H1 (cell line): Measurements from ENCODE around the gene CTU1. TPM values are rescaled to one million over a fixed set of nuclear protein-coding genes. Genes with fewer than 3 reads are reported as not detected.

ENCODE experiments used
- CTCF ChIA-PET: fragments of 300-600 bp; sonication (Branson Sonifier 250); formaldehyde crosslinking; loops from one replicate; lab custom pipeline; 2021; ENCODE audit not compliant: partially characterized antibody; lab: Charles Lee
- POLR2A ChIA-PET: fragments of 300-600 bp; sonication (Branson Sonifier 250); formaldehyde crosslinking; loops from one replicate; lab custom pipeline; 2021; ENCODE audit warnings: inconsistent platforms; ENCODE audit not compliant: partially characterized antibody; lab: Charles Lee
- DNase-seq, 2 experiments: peaks; one replicate each; pipeline versions ENCODE4 v3.0.0 to v3.0.0-alpha.2; 2010 to 2022; ENCODE audit warnings: low spot score in 2 of 2, low read depth in 1 of 2, mixed read lengths in 1 of 2
- FAIRE-seq: peaks from 2 replicates; lab custom pipeline; 2011; peaks lifted over from hg19 to GRCh38; lab: Jason Lieb, UNC
- H2AFZ ChIP-seq: 2 replicates; pipeline ENCODE4 v1.8.1; 2012; ENCODE audit warnings: low read length, inconsistent platforms
- H2AK5ac ChIP-seq: 2 replicates; pipeline ENCODE4 v1.6.1; 2013; ENCODE audit warnings: low read depth, low read length
- H2BK120ac ChIP-seq: replicated peaks from 2 replicates; pipeline ENCODE3; 2013; ENCODE audit warnings: low read depth, low read length, inconsistent platforms
- H2BK12ac ChIP-seq: 2 replicates; pipeline ENCODE4 v1.6.1; 2013; ENCODE audit warnings: low read depth, low read length
- H2BK15ac ChIP-seq: 2 replicates; pipeline ENCODE4 v1.6.1; 2013; ENCODE audit warnings: low read length
- H2BK20ac ChIP-seq: 2 replicates; pipeline ENCODE4 v1.6.1; 2013; ENCODE audit warnings: low read length
- H2BK5ac ChIP-seq: 2 replicates; pipeline ENCODE4 v1.6.1; 2013; ENCODE audit warnings: low read depth, low read length
- H3K14ac ChIP-seq: 2 replicates; pipeline ENCODE4 v1.6.1; 2013; ENCODE audit warnings: inconsistent platforms; ENCODE audit not compliant: insufficient read length
- H3K18ac ChIP-seq: 2 replicates; pipeline ENCODE4 v1.6.1; 2013; ENCODE audit warnings: low read length; ENCODE audit errors: extremely low read depth
- H3K23ac ChIP-seq: 2 replicates; pipeline ENCODE4 v1.6.1; 2013; ENCODE audit warnings: inconsistent platforms; ENCODE audit not compliant: insufficient read length
- H3K23me2 ChIP-seq: 2 replicates; pipeline ENCODE4 v1.6.1; 2013; ENCODE audit warnings: low read depth, low read length
- H3K27ac ChIP-seq: 2 replicates; pipeline ENCODE4 v1.6.1; 2011; ENCODE audit warnings: low read depth, low read length, inconsistent platforms
- H3K27me3 ChIP-seq, 4 experiments: replicated peaks in 1 of 4; 1 replicate in 1 of 4; 2 replicates in 3 of 4; pipeline versions ENCODE4 v1.6.1 to v1.8.1; 2011 to 2013; ENCODE audit warnings: low read length in 3 of 4, mild to moderate bottlenecking in 3 of 4, inconsistent platforms in 2 of 4, mixed read lengths in 2 of 4, moderate library complexity in 1 of 4; ENCODE audit not compliant: control insufficient read depth in 3 of 4, insufficient read depth in 3 of 4; ENCODE audit errors: extremely low read depth in 1 of 4
- H3K36me3 ChIP-seq, 4 experiments: 2 replicates each; pipeline versions ENCODE4 v1.6.1 to v1.8.1; 2011 to 2013; ENCODE audit warnings: mild to moderate bottlenecking in 4 of 4, low read length in 3 of 4, moderate library complexity in 2 of 4, control low read depth in 1 of 4, inconsistent platforms in 1 of 4; ENCODE audit not compliant: insufficient read depth in 4 of 4, control insufficient read depth in 2 of 4
- H3K4ac ChIP-seq: replicated peaks from 2 replicates; pipeline ENCODE3; 2013; ENCODE audit warnings: low read length, low read depth, mixed read lengths, inconsistent platforms; ENCODE audit not compliant: insufficient read length
- H3K4me1 ChIP-seq, 4 experiments: replicated peaks in 1 of 4; 1 replicate in 1 of 4; 2 replicates in 3 of 4; pipeline versions ENCODE4 v1.6.1 to v1.8.1; 2011 to 2013; ENCODE audit warnings: low read length in 3 of 4, inconsistent platforms in 2 of 4, mixed read lengths in 1 of 4; ENCODE audit not compliant: insufficient read depth in 4 of 4, control insufficient read depth in 3 of 4
- H3K4me2 ChIP-seq, 2 experiments: 2 replicates each; pipeline versions ENCODE4 v1.6.1 to v1.8.1; 2011 to 2013; ENCODE audit warnings: low read depth in 2 of 2, low read length in 2 of 2, control low read depth in 1 of 2, inconsistent platforms in 1 of 2, mild to moderate bottlenecking in 1 of 2; ENCODE audit not compliant: insufficient read depth in 1 of 2
- H3K4me3 ChIP-seq, 4 experiments: fragments of 200-600, 300-600 bp in 1 of 4; sonication (generic), shearing (Covaris generic), sonication (Bioruptor Twin) in 1 of 4; 2 replicates each; pipeline versions ENCODE4 v1.5.1 to v1.8.1; 2011 to 2016; ENCODE audit warnings: low read length in 4 of 4, low read depth in 3 of 4, control low read depth in 2 of 4, inconsistent platforms in 2 of 4, mild to moderate bottlenecking in 2 of 4, mixed read lengths in 1 of 4, moderate library complexity in 1 of 4; ENCODE audit not compliant: insufficient read depth in 2 of 4; ENCODE audit errors: extremely low read depth in 1 of 4
- H3K56ac ChIP-seq: replicated peaks from 2 replicates; pipeline ENCODE3; 2013; ENCODE audit warnings: low read depth, mild to moderate bottlenecking, mixed read lengths, low read length, inconsistent platforms; ENCODE audit not compliant: insufficient read length
- H3K79me1 ChIP-seq: 2 replicates; pipeline ENCODE4 v1.6.1; 2013; ENCODE audit warnings: low read depth, low read length, control low read depth
- H3K79me2 ChIP-seq, 2 experiments: 2 replicates each; pipeline versions ENCODE4 v1.6.1 to v1.8.1; 2012 to 2013; ENCODE audit warnings: low read length in 2 of 2, mild to moderate bottlenecking in 2 of 2, inconsistent platforms in 1 of 2; ENCODE audit not compliant: insufficient read depth in 2 of 2, control insufficient read depth in 1 of 2
- H3K9ac ChIP-seq, 4 experiments: replicated peaks in 1 of 4; 1 replicate in 1 of 4; 2 replicates in 3 of 4; pipeline versions ENCODE4 v1.6.1 to v1.8.1; 2011 to 2013; ENCODE audit warnings: low read depth in 3 of 4, low read length in 3 of 4, control low read depth in 2 of 4, mild to moderate bottlenecking in 2 of 4, moderate library complexity in 2 of 4, inconsistent platforms in 1 of 4; ENCODE audit errors: extremely low read depth in 1 of 4
- H3K9me3 ChIP-seq, 2 experiments: 2 replicates each; pipeline versions ENCODE4 v1.6.1 to v1.8.1; 2012 to 2013; ENCODE audit warnings: mild to moderate bottlenecking in 2 of 2, moderate library complexity in 2 of 2, control low read depth in 1 of 2, inconsistent platforms in 1 of 2, low read depth in 1 of 2, low read length in 1 of 2, mixed read lengths in 1 of 2; ENCODE audit not compliant: insufficient read depth in 2 of 2
- H4K20me1 ChIP-seq, 2 experiments: replicated peaks in 1 of 2; 2 replicates each; pipeline versions ENCODE3 to v1.8.1; 2011 to 2013; ENCODE audit warnings: inconsistent platforms in 2 of 2, low read length in 2 of 2, mild to moderate bottlenecking in 1 of 2; ENCODE audit not compliant: insufficient read depth in 2 of 2, control insufficient read depth in 1 of 2
- H4K5ac ChIP-seq: 2 replicates; pipeline ENCODE4 v1.6.1; 2013; ENCODE audit warnings: low read length, low read depth, mixed read lengths, inconsistent platforms; ENCODE audit not compliant: insufficient read length
- H4K8ac ChIP-seq: 2 replicates; pipeline ENCODE4 v1.8.0; 2013; ENCODE audit warnings: mild to moderate bottlenecking, moderate library complexity, low read length, inconsistent platforms; ENCODE audit not compliant: insufficient read depth; ENCODE audit errors: extremely low read depth
- H4K91ac ChIP-seq: replicated peaks from 2 replicates; pipeline ENCODE3; 2013; ENCODE audit warnings: low read length, mixed read lengths, inconsistent platforms; ENCODE audit not compliant: insufficient read length
- CTCF ChIP-seq, 3 experiments: IDR thresholded peaks; 1 replicate in 2 of 3; 2 replicates in 1 of 3; pipeline versions ENCODE4 v1.5.1 to v1.6.1; 2011; ENCODE audit warnings: low read length in 3 of 3, mild to moderate bottlenecking in 3 of 3, inconsistent platforms in 2 of 3, low read depth in 1 of 3, moderate library complexity in 1 of 3; ENCODE audit not compliant: insufficient read depth in 1 of 3; ENCODE audit errors: control extremely low read depth in 1 of 3
- EZH2 ChIP-seq: fragments of 200-600 bp; sonication (generic); IDR thresholded peaks from 2 replicates; pipeline ENCODE4 v1.7.1; 2012; ENCODE audit warnings: low read depth, mild to moderate bottlenecking, moderate library complexity, low read length, inconsistent platforms; ENCODE audit not compliant: severe bottlenecking
- GABPA ChIP-seq: IDR thresholded peaks from 2 replicates; pipeline ENCODE4 v1.6.1; 2011; ENCODE audit warnings: mild to moderate bottlenecking, low read length, moderate library complexity, borderline replicate concordance; ENCODE audit not compliant: insufficient read depth
- KDM5A ChIP-seq: fragments of 200-600 bp; IDR thresholded peaks from 2 replicates; pipeline ENCODE4 v1.7.1; 2012; ENCODE audit warnings: mild to moderate bottlenecking, low read length, inconsistent platforms, mixed read lengths
- POU5F1 ChIP-seq: IDR thresholded peaks from 2 replicates; pipeline ENCODE4 v1.6.1; 2011; ENCODE audit warnings: low read depth, mild to moderate bottlenecking, low read length, moderate library complexity
- RXRA ChIP-seq: IDR thresholded peaks from 2 replicates; pipeline ENCODE4 v1.6.1; 2011; ENCODE audit warnings: low read depth, mild to moderate bottlenecking, low read length, moderate library complexity; ENCODE audit not compliant: insufficient read depth
- SAP30 ChIP-seq: fragments of 300-600 bp; sonication (generic); IDR thresholded peaks from 2 replicates; pipeline ENCODE4 v1.7.1; 2012; ENCODE audit warnings: low read length, moderate library complexity, mild to moderate bottlenecking, inconsistent platforms; ENCODE audit not compliant: insufficient read depth, insufficient replicate concordance
- SIRT6 ChIP-seq: IDR thresholded peaks from one replicate; pipeline ENCODE4 v1.7.1; 2012; ENCODE audit warnings: low read length, inconsistent platforms
- USF2 ChIP-seq: IDR thresholded peaks from 2 replicates; pipeline ENCODE4 v1.6.1; 2011; ENCODE audit warnings: low read length, improper control_type of control experiment
- YY1 ChIP-seq: IDR thresholded peaks from 2 replicates; pipeline ENCODE4 v1.6.1; 2011; ENCODE audit warnings: low read depth, mild to moderate bottlenecking, low read length
- WGBS, 2 experiments: shearing (Covaris generic) in 1 of 2; methylation state at CpG; one replicate each; pipeline versions ENCODE4 v1.1.6 to v1.1.7; 2013 to 2015; ENCODE audit warnings: low lambda C conversion rate in 2 of 2, mixed read lengths in 2 of 2, inconsistent platforms in 1 of 2, low coverage in 1 of 2, missing lambda C conversion rate in 1 of 2; ENCODE audit not compliant: insufficient replicate concordance in 2 of 2, insufficient coverage in 1 of 2, insufficient read length in 1 of 2; ENCODE audit errors: extremely low coverage in 1 of 2, missing lambda C conversion rate in 1 of 2; 5-methylcytosine and 5-hydroxymethylcytosine counted together
- polyA plus RNA-seq, 7 experiments: library from polyadenylated mRNA; depleted of rRNA in 3 of 7; stranded (reverse) in 5 of 7; unstranded in 2 of 7; fragments of >200 nt in 5 of 7; fragments of 200-250 nt in 2 of 7; gene quantifications; 1 replicate in 5 of 7; 2 replicates in 1 of 7; 4 replicates in 1 of 7; pipeline versions ENCODE4 v1.2.1 to v1.2.3, GENCODE V29; 2011 to 2013; ENCODE audit warnings: missing spikeins in 2 of 7, mixed read lengths in 2 of 7
- total RNA-seq: library from RNA; stranded (reverse); fragmentation: NEBNext Ultra II Directional; extraction: Animal tissue kit (Norgen Biotek cat#: 25700); gene quantifications from 2 replicates; pipeline ENCODE4 v1.2.1, GENCODE V29; 2021

Gene CTU1
- total and polyA plus RNA-seq, 2 of the 8 experiments (the other 6 are each of a cell fraction or from before 2014, with no cell fraction given), result 4.6 to 7.2 TPM

GRCh38 chr19:51083783-51084182 is 24.4 kb downstream of the CTU1 start:
- CTCF ChIA-PET, result interaction anchor here (4.6 kb wide), 1 partner anchor 12 kb away, joined by 21 read pairs; no protein-coding TSS in a partner anchor
- H3K4me3 ChIP-seq, result no peak overlapping the region
- TF ChIP-seq CTCF (IDR thresholded peaks at IDR 0.05; ENCODE audit: control extremely low read depth in 1 of 3, insufficient read depth in 1 of 3, low read depth in 1 of 3, low read length in 3 of 3), result no peak
- TF ChIP-seq USF2, result no peak
- TF ChIP-seq POU5F1, result no peak
- TF ChIP-seq SAP30, result no peak
- TF ChIP-seq GABPA, result no peak
- TF ChIP-seq KDM5A, result no peak
- no peak for TF ChIP-seq RXRA
- no peak for TF ChIP-seq SIRT6
- no peak for TF ChIP-seq EZH2
- TF ChIP-seq YY1, result no peak

More at GRCh38 chr19:51083783-51084182, 24.4 kb downstream of the CTU1 start:
- no peak overlapping the region for H3K4ac ChIP-seq
- H2AFZ ChIP-seq, result no peak overlapping the region
- H3K23ac ChIP-seq, result no peak overlapping the region
- H3K23me2 ChIP-seq, result no peaks in the 10 kb centered on the region
- H3K18ac ChIP-seq, result no peak overlapping the region
- H3K9me3 ChIP-seq, result no peaks in the 10 kb centered on the region
- H2BK120ac ChIP-seq, result no peak overlapping the region
- WGBS, 2 experiments, result 78% methylated on average over 13 of the region's 14 CpGs; no CpG with 5 or more reads in 1 of the 2 experiments
- POLR2A ChIA-PET, result no interaction called here
- no peak overlapping the region for H3K9ac ChIP-seq
- DNase-seq, result no peak
- H3K4me2 ChIP-seq, result no peak overlapping the region
- H2BK12ac ChIP-seq, result peak overlapping the region; percentile 92; the same call in 1 of the 2 replicates
- no peak overlapping the region for H3K56ac ChIP-seq
- no peaks in the 10 kb centered on the region for H3K79me2 ChIP-seq
- H4K91ac ChIP-seq, result no peak overlapping the region
- no peak overlapping the region for H4K5ac ChIP-seq
- no peak for FAIRE-seq
- H3K14ac ChIP-seq, result no peak overlapping the region
- H2BK15ac ChIP-seq, result no peak overlapping the region
- H2BK20ac ChIP-seq, result no peak overlapping the region
- no peak overlapping the region for H3K27ac ChIP-seq
- H4K20me1 ChIP-seq, result no peaks in the 10 kb centered on the region
- no peak overlapping the region for H4K8ac ChIP-seq
- no peaks in the 10 kb centered on the region for H3K27me3 ChIP-seq
- no peak overlapping the region for H2AK5ac ChIP-seq
- H3K79me1 ChIP-seq, result no peaks in the 10 kb centered on the region
- no peaks in the 10 kb centered on the region for H3K36me3 ChIP-seq
- H2BK5ac ChIP-seq, result no peak overlapping the region; the same call in 1 of the 2 replicates
- peaks cover 0 to 4% (median 2%) of the 10 kb centered on the region in 4 experiments; a peak in 2 of 7 replicates for H3K4me1 ChIP-seq
